Measurements from ENCODE around the gene CCL25.

CCL25 gene

GRCh38 chr19:8107301-8107903 is 54.8 kb downstream of the CCL25 start:
- Histone ChIP-seq H3K36me3 (ENCODE audit: insufficient read depth, low read length) (no peaks in the 10 kb centered on the region), H3K9me3 (replicated peaks; ENCODE audit: low read length) (no peaks in the 10 kb centered on the region), H3K4me3 (ENCODE audit: low read length) (no peak overlapping the region), H3K4me1 (ENCODE audit: control insufficient read depth, insufficient read depth, low read length) (no peaks in the 10 kb centered on the region), H3K27me3 (ENCODE audit: control insufficient read depth, insufficient read depth, low read length) (no peaks in the 10 kb centered on the region), H3K4me2 (ENCODE audit: low read length) (no peak overlapping the region), H3K9ac (ENCODE audit: low read depth, low read length) (no peak overlapping the region)

- H3K4me1 ChIP-seq (ENCODE audit: control insufficient read depth, insufficient read depth, low read length), result no peaks in the 10 kb centered on the region
- H3K4me2 ChIP-seq (ENCODE audit: low read length), result no peak overlapping the region
- H3K9me3 ChIP-seq (replicated peaks; ENCODE audit: low read length), result no peaks in the 10 kb centered on the region
- H3K4me3 ChIP-seq (ENCODE audit: low read length), result no peak overlapping the region
- H3K36me3 ChIP-seq (ENCODE audit: insufficient read depth, low read length), result no peaks in the 10 kb centered on the region
- no peaks in the 10 kb centered on the region for H3K27me3 ChIP-seq (ENCODE audit: control insufficient read depth, insufficient read depth, low read length)
- no peak overlapping the region for H3K9ac ChIP-seq (ENCODE audit: low read depth, low read length)
Observed at GRCh38 chr19:8108560-8109445, 56.2 kb downstream of the CCL25 start.

- Histone ChIP-seq H3K4me1 (ENCODE audit: control insufficient read depth, insufficient read depth, low read length) (no peaks in the 10 kb centered on the region), H3K9me3 (replicated peaks; ENCODE audit: low read length) (no peaks in the 10 kb centered on the region), H3K36me3 (ENCODE audit: insufficient read depth, low read length) (no peaks in the 10 kb centered on the region), H3K4me2 (ENCODE audit: low read length) (no peak overlapping the region), H3K27me3 (ENCODE audit: control insufficient read depth, insufficient read depth, low read length) (no peaks in the 10 kb centered on the region), H3K9ac (ENCODE audit: low read depth, low read length) (no peak overlapping the region), H3K4me3 (ENCODE audit: low read length) (no peak overlapping the region)
Observed at GRCh38 chr19:8109455-8109854, 56.9 kb downstream of the CCL25 start.

GRCh38 chr19:8109890-8110662 is 57.5 kb downstream of the CCL25 start:
- no peak overlapping the region for H3K4me3 ChIP-seq (ENCODE audit: low read length)
- no peak overlapping the region for H3K9ac ChIP-seq (ENCODE audit: low read depth, low read length)
- H3K4me2 ChIP-seq (ENCODE audit: low read length), result no peak overlapping the region
- no peaks in the 10 kb centered on the region for H3K27me3 ChIP-seq (ENCODE audit: control insufficient read depth, insufficient read depth, low read length)
- H3K4me1 ChIP-seq (ENCODE audit: control insufficient read depth, insufficient read depth, low read length), result no peaks in the 10 kb centered on the region
- H3K36me3 ChIP-seq (ENCODE audit: insufficient read depth, low read length), result no peaks in the 10 kb centered on the region
- no peaks in the 10 kb centered on the region for H3K9me3 ChIP-seq (replicated peaks; ENCODE audit: low read length)

- Histone ChIP-seq H3K9ac (ENCODE audit: low read depth, low read length) (no peak overlapping the region), H3K4me3 (ENCODE audit: low read length) (no peak overlapping the region), H3K4me2 (ENCODE audit: low read length) (no peak overlapping the region), H3K27me3 (ENCODE audit: control insufficient read depth, insufficient read depth, low read length) (no peaks in the 10 kb centered on the region), H3K4me1 (ENCODE audit: control insufficient read depth, insufficient read depth, low read length) (no peaks in the 10 kb centered on the region), H3K36me3 (ENCODE audit: insufficient read depth, low read length) (no peaks in the 10 kb centered on the region), H3K9me3 (replicated peaks; ENCODE audit: low read length) (no peaks in the 10 kb centered on the region)
Observed at GRCh38 chr19:8110931-8111330, 58.4 kb downstream of the CCL25 start.

- Histone ChIP-seq H3K4me3 (ENCODE audit: low read length) (no peak overlapping the region), H3K9ac (ENCODE audit: low read depth, low read length) (no peak overlapping the region), H3K9me3 (replicated peaks; ENCODE audit: low read length) (no peaks in the 10 kb centered on the region), H3K27me3 (ENCODE audit: control insufficient read depth, insufficient read depth, low read length) (no peaks in the 10 kb centered on the region), H3K4me1 (ENCODE audit: control insufficient read depth, insufficient read depth, low read length) (no peaks in the 10 kb centered on the region), H3K4me2 (ENCODE audit: low read length) (no peak overlapping the region), H3K36me3 (ENCODE audit: insufficient read depth, low read length) (no peaks in the 10 kb centered on the region)
Observed at GRCh38 chr19:8111376-8111775, 58.8 kb downstream of the CCL25 start.

Data from skeletal muscle satellite cell (primary cell).